Subcutaneous adipose tissue (tissue), 4 donors: ENCODE results near the gene SNTG2. TPM values are rescaled to one million over a fixed set of nuclear protein-coding genes. Genes with fewer than 3 reads are reported as not detected.

ENCODE experiments used
- total RNA-seq, 4 donors: library from RNA; depleted of rRNA; stranded (reverse); fragments of >200 nt; gene quantifications; one replicate each; pipeline ENCODE4 v1.1.0, GENCODE V29; 2016
- TF ChIP-seq, protein P1 (sequence below): fragments of 450-650 bp; IDR thresholded peaks from one replicate; pipeline ENCODE4 v1.5.1; 2016; ENCODE audit warnings: low read depth, mild to moderate bottlenecking, control low read depth, antibody characterized with exemption, moderate library complexity

Gene SNTG2
- total RNA-seq, 4 donors from 2014 or later, result 4.2 to 17.4 (median 11.3) TPM

- TF ChIP-seq, protein P1, sequence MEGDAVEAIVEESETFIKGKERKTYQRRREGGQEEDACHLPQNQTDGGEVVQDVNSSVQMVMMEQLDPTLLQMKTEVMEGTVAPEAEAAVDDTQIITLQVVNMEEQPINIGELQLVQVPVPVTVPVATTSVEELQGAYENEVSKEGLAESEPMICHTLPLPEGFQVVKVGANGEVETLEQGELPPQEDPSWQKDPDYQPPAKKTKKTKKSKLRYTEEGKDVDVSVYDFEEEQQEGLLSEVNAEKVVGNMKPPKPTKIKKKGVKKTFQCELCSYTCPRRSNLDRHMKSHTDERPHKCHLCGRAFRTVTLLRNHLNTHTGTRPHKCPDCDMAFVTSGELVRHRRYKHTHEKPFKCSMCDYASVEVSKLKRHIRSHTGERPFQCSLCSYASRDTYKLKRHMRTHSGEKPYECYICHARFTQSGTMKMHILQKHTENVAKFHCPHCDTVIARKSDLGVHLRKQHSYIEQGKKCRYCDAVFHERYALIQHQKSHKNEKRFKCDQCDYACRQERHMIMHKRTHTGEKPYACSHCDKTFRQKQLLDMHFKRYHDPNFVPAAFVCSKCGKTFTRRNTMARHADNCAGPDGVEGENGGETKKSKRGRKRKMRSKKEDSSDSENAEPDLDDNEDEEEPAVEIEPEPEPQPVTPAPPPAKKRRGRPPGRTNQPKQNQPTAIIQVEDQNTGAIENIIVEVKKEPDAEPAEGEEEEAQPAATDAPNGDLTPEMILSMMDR, result no peak
Observed at GRCh38 chr2:1230155-1230893, 279.7 kb downstream of the SNTG2 start.

GRCh38 chr2:1231466-1232063 is 280.9 kb downstream of the SNTG2 start:
- TF ChIP-seq, protein P1, result no peak

- TF ChIP-seq, protein P1, result no peak
Observed at GRCh38 chr2:1233281-1233680, 282.6 kb downstream of the SNTG2 start.

DNA sequence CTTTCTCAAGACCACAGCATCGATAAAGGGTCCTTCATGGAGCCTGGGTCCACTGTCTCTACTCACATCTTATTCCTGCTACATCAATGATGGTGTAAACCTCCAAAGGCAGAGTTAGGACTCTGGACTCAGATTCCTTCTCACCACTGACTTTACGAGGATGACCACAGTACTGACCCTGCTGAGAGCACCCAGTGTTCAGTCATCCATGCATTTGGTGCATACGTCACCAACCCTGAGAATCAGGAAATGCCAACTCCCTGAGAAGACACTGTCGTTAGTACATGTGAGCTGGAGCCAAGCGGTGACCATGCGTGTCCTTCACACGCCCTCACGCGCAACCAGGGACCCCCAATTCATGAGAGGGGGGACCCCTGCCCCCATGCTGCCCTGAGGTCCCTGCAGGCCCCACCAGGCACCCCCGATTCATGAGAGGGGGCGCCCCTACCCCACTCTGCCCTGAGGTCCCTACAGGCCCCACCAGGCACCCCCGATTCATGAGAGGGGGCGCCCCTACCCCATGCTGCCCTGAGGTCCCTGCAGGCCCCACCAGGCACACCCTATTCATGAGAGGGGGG is 284.2 kb downstream of the SNTG2 start:
- TF ChIP-seq, protein P1, result no peak

DNA sequence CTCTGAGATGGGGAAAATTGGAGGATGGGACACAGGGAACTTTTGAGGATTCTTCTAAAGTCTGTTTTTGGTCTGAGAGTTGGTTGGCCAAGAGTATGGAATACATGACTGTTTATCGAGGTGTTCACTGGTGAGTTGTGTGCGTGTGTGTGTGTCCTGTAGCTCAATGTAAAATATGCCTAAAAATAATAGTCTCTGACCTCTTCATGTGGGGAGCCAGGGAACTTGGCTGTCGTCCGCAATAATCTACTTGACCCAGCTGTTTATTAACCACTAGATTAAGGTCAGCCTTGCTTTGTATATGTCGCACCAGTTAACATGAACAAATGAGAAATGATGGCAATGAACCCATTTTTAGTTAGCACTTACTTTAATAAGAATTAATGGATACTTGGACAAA is 285.2 kb downstream of the SNTG2 start:
- TF ChIP-seq, protein P1, result no peak

DNA sequence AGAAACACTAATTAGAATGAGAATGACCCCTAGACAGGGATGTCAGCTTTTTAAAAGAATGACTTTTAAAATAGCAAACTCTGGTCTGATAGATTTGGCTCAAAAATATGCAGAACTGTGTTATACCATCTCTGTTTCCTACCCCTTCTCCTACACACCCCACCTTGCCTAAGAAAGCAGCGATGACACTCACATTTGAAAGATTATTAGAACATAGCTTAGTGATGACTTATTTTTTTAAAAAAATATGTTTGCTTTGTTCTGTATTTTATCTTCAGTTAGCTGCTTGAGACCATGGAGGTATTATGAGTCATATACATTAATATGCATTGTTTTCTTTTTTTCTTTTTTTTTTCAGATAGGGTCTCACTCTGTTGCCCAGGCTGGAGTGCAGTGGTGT is 286.0 kb downstream of the SNTG2 start:
- TF ChIP-seq, protein P1, result no peak

GRCh38 chr2:1237783-1238182 is 287.1 kb downstream of the SNTG2 start:
- TF ChIP-seq, protein P1, result no peak
